ENCODE results near the gene NUDT14. TPM values are rescaled to one million over a fixed set of nuclear protein-coding genes. Genes with fewer than 3 reads are reported as not detected.

NUDT14 gene
- total and polyA plus RNA-seq, 2 of the 8 experiments (the other 6 are each of a cell fraction or from before 2014, with no cell fraction given) = 25.5 to 33.3 TPM

- TF ChIP-seq CBX5 (IDR thresholded peaks at IDR 0.05; ENCODE audit: low read depth, low read length) = no peak
Measured at GRCh38 chr14:105161964-105162668, 19.0 kb downstream of the NUDT14 start (continued).
